ENCODE measurements around the gene CDSN.

Gene CDSN

DNA sequence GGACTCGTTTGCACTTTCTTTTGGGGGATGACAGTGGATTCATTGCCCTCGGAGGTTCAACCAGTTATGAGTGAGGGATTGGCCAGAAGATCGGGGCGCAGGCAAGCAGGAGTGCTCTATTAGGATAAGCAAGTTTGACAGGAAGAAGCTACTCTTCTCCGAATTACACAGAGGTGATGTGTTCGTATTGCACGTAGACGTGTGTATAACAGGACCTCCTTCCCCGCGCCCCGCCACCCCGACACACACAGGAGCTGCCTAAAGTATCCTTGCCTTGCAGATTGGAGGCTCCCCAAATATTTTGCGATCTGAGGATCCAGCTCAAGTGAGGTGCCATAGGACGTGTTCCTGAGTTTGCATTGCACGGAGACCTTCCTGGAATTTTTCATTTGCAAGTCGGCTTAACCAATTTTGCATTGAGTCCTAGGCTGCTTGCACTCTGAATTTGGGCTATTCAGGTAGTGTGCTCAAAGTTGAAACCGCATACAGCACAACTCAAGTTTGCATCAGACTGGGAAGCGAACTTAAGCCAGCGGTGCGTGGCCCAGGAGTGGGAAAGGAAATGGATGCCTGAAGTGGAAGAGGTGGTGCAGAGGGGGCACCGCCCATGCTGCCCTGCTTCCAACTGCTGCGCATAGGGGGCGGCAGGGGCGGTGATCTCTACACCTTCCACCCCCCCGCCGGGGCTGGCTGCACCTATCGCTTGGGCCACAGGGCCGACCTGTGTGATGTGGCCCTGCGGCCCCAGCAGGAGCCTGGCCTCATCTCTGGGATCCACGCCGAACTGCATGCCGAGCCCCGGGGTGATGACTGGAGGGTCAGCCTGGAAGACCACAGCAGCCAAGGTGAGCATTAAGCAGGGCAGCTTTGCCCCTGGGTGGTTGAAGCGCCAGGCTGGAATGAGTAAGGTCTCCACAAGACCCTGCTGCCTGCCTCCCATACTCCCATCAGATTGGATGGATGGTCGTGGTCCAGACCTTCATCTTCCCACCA, 38.9 kb upstream of the CDSN start:
- peak overlapping the region; percentile 81 to 87 for H3K4me3 ChIP-seq (ENCODE audit: low read length in 2 of 2)
- H3K9me3 ChIP-seq (ENCODE audit: control insufficient read depth in 2 of 2, low read length in 2 of 2): no peaks in the 10 kb centered on the region
- peaks cover 14 to 18% of the 10 kb centered on the region in 2 donors for H3K4me1 ChIP-seq (ENCODE audit: control insufficient read depth in 2 of 2, insufficient read depth in 2 of 2, low read length in 2 of 2)
- peak overlapping the region in 1 of 2 donors; percentile 65 for H3K27ac ChIP-seq (ENCODE audit: low read depth in 2 of 2, low read length in 2 of 2)
- no peaks in the 10 kb centered on the region for H3K27me3 ChIP-seq (ENCODE audit: control insufficient read depth in 2 of 2, insufficient read depth in 2 of 2, low read length in 2 of 2)
- peak overlapping the region; percentile 66 to 70 for H3K9ac ChIP-seq (ENCODE audit: low read depth in 1 of 2, low read length in 2 of 2)
- H3K36me3 ChIP-seq (ENCODE audit: control insufficient read depth in 2 of 2, insufficient read depth in 2 of 2, low read length in 2 of 2): peaks cover 7 to 8% of the 10 kb centered on the region in 2 donors

DNA sequence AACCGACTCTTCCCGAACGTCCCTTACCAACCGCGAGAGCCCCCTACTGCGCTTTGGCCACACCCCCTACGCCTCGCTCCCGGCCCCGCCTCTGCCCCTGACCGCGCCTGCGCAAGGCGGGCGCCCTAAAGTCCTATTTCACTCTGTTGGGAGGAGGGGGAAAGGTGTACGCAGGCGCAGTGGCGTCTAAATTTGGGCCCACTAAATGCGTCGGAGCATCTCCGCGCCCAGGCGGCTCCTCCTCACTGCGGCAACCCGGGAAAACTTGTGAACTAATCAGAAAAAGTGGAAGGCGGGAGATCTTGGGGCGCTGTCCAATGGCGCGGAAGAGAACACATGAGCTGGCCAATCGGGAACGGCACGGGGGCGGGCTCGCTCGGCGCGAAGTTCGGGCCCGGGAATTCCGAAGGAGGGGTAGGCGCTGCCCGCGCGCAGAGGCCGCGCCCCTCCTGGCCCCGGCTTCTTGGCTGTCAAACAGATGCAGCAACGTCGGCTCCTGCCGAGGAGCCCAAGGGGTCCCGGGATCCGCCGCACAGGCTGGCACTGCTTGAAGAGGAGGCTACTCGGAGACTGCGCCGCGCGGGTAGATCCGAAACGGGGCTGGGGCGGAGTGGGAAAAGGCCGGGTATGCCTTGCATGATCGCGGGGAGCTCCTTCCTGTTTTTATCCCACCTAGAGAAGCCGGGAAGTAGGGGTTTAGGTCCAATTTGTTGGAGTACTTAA, 38.1 kb upstream of the CDSN start, which contains the start of gene TCF19:
Gene TCF19 (plus strand): TSS at position 450 of the 723 bp plus-strand sequence. CDS start 881 bp downstream, outside the sequence.
- Histone ChIP-seq H3K9me3 (ENCODE audit: control insufficient read depth in 2 of 2, low read length in 2 of 2) (no peaks in the 10 kb centered on the region), H3K36me3 (ENCODE audit: control insufficient read depth in 2 of 2, insufficient read depth in 2 of 2, low read length in 2 of 2) (peaks cover 7 to 13% of the 10 kb centered on the region in 2 donors), H3K9ac (ENCODE audit: low read depth in 1 of 2, low read length in 2 of 2) (peak within 1 kb of the TSS; percentile 85 to 86), H3K4me1 (ENCODE audit: control insufficient read depth in 2 of 2, insufficient read depth in 2 of 2, low read length in 2 of 2) (peaks cover 14 to 18% of the 10 kb centered on the region in 2 donors), H3K27me3 (ENCODE audit: control insufficient read depth in 2 of 2, insufficient read depth in 2 of 2, low read length in 2 of 2) (no peaks in the 10 kb centered on the region), H3K27ac (ENCODE audit: low read depth in 2 of 2, low read length in 2 of 2) (peak within 1 kb of the TSS; percentile 65 to 69), H3K4me3 (ENCODE audit: low read length in 2 of 2) (peak within 1 kb of the TSS; percentile 81 to 87)

DNA sequence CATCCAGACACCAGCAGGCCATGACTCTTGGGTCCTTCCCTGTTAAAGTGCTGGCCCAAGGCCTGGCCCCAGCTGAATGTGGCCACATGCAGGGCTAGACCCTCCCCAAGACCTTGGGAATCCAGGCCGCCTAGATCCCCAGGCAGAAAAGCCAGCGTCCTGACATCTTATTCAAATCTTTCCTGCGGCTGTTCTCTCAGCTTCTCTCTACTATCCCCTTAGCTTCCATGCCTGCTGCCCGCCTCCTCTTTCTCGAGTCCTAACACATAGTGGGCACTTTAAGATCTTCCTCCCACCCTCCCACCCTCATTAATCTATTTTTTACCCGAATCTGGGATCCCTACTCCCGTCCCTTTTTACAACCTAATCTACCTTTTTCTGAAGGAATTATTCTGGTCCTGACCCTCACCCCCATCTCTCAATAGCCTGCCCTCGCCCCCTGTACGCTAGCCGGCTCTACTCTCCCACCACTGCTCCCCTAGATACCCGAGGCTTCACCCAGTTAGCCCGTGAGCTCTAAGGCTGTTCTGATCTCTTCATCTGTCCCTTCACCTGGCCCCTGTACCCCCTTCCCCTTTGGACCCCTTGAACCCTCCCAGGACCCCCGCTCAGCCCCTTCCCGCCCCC, 37.4 kb upstream of the CDSN start, which contains the start of gene CCHCR1:
Gene CCHCR1 (minus strand): TSS at position 290 of the 627 bp plus-strand sequence. CDS start 202 bp downstream, at position 88.
- H3K36me3 ChIP-seq (ENCODE audit: control insufficient read depth in 2 of 2, insufficient read depth in 2 of 2, low read length in 2 of 2): peaks cover 5 to 11% of the 10 kb centered on the region in 2 donors
- no peaks in the 10 kb centered on the region for H3K27me3 ChIP-seq (ENCODE audit: control insufficient read depth in 2 of 2, insufficient read depth in 2 of 2, low read length in 2 of 2)
- peak within 1 kb of the TSS; percentile 81 to 87 for H3K4me3 ChIP-seq (ENCODE audit: low read length in 2 of 2)
- H3K9me3 ChIP-seq (ENCODE audit: control insufficient read depth in 2 of 2, low read length in 2 of 2): no peaks in the 10 kb centered on the region
- H3K9ac ChIP-seq (ENCODE audit: low read depth in 1 of 2, low read length in 2 of 2): peak within 1 kb of the TSS; percentile 85 to 86
- peaks cover 14 to 18% of the 10 kb centered on the region in 2 donors for H3K4me1 ChIP-seq (ENCODE audit: control insufficient read depth in 2 of 2, insufficient read depth in 2 of 2, low read length in 2 of 2)
- H3K27ac ChIP-seq (ENCODE audit: low read depth in 2 of 2, low read length in 2 of 2): peak within 1 kb of the TSS; percentile 65 to 69

DNA sequence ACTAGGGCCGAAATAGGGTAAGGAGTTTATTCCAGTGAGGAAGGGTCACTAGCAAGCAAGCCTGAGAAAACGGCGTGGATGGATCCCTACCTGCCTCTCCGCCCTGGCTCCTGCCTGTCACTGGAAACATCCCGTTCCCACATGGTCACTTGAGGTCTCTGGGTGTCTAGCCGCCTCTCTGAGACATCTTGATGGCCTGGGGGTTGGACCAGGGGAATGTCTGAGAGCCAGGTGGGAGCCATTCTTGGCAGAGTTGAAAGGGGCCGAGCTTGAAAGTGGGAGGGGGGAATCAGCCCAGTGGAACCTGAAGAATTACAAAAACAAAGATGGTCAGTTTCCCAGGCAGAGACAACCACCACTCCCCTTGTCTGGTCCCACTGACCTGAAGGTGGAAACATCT, 36.4 kb upstream of the CDSN start:
- Histone ChIP-seq H3K4me1 (ENCODE audit: control insufficient read depth in 2 of 2, insufficient read depth in 2 of 2, low read length in 2 of 2) (peaks cover 14 to 18% of the 10 kb centered on the region in 2 donors), H3K9ac (ENCODE audit: low read depth in 1 of 2, low read length in 2 of 2) (no peak overlapping the region), H3K27ac (ENCODE audit: low read depth in 2 of 2, low read length in 2 of 2) (no peak overlapping the region), H3K36me3 (ENCODE audit: control insufficient read depth in 2 of 2, insufficient read depth in 2 of 2, low read length in 2 of 2) (peaks cover 3 to 10% of the 10 kb centered on the region in 2 donors), H3K27me3 (ENCODE audit: control insufficient read depth in 2 of 2, insufficient read depth in 2 of 2, low read length in 2 of 2) (no peaks in the 10 kb centered on the region), H3K9me3 (ENCODE audit: control insufficient read depth in 2 of 2, low read length in 2 of 2) (no peaks in the 10 kb centered on the region), H3K4me3 (ENCODE audit: low read length in 2 of 2) (no peak overlapping the region)

DNA sequence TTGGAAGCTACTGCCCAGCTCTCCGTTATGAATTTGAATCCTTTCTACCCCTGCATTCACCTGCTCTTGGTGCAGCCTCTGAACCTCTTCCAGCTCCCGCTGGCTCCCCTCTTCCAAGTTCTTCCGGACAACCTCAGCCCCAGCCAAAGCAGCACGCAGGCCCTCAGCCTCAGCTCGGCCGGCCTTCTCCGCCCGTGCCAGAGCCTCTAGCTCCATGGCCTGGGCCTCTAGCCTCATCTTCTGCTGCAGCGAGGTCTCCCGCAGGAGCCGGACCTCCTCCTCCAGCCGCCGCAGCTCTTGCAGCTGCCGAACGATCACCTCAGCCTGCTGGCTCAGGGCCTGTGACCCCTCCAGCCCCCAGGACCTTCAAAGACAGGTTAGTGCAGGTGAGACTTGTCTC, 34.2 kb upstream of the CDSN start:
- Histone ChIP-seq H3K27me3 (ENCODE audit: control insufficient read depth in 2 of 2, insufficient read depth in 2 of 2, low read length in 2 of 2) (no peaks in the 10 kb centered on the region), H3K9ac (ENCODE audit: low read depth in 1 of 2, low read length in 2 of 2) (no peak overlapping the region), H3K4me3 (ENCODE audit: low read length in 2 of 2) (no peak overlapping the region), H3K36me3 (ENCODE audit: control insufficient read depth in 2 of 2, insufficient read depth in 2 of 2, low read length in 2 of 2) (peaks cover 13 to 17% of the 10 kb centered on the region in 2 donors), H3K27ac (ENCODE audit: low read depth in 2 of 2, low read length in 2 of 2) (no peak overlapping the region), H3K9me3 (ENCODE audit: control insufficient read depth in 2 of 2, low read length in 2 of 2) (no peaks in the 10 kb centered on the region), H3K4me1 (ENCODE audit: control insufficient read depth in 2 of 2, insufficient read depth in 2 of 2, low read length in 2 of 2) (peaks cover 12 to 14% of the 10 kb centered on the region in 2 donors)

DNA sequence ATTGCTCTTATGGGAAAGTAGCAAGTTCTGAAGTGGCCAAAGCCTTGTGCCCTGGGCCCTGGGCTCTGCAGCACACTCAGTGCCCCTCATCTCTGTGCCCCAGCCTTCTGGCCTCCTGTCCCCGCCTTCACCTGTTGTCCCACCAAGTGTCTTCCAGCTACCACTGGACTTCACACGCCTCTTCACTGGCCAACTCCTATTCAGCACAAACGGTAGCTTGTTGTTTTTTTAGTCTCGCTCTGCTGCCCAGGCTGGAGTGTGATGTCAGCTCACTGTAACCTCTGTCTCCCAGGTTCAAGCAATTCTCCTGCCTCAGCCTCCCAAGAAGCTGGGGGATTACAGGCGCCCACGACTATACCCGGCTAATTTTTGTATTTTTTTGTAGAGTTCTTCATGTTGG, 32.5 kb upstream of the CDSN start:
- H3K4me3 ChIP-seq (ENCODE audit: low read length in 2 of 2): no peak overlapping the region
- H3K9ac ChIP-seq (ENCODE audit: low read depth in 1 of 2, low read length in 2 of 2): no peak overlapping the region
- H3K4me1 ChIP-seq (ENCODE audit: control insufficient read depth in 2 of 2, insufficient read depth in 2 of 2, low read length in 2 of 2): peaks cover 2 to 6% of the 10 kb centered on the region in 2 donors
- no peak overlapping the region for H3K27ac ChIP-seq (ENCODE audit: low read depth in 2 of 2, low read length in 2 of 2)
- peaks cover 13 to 24% of the 10 kb centered on the region in 2 donors for H3K36me3 ChIP-seq (ENCODE audit: control insufficient read depth in 2 of 2, insufficient read depth in 2 of 2, low read length in 2 of 2)
- no peaks in the 10 kb centered on the region for H3K9me3 ChIP-seq (ENCODE audit: control insufficient read depth in 2 of 2, low read length in 2 of 2)
- H3K27me3 ChIP-seq (ENCODE audit: control insufficient read depth in 2 of 2, insufficient read depth in 2 of 2, low read length in 2 of 2): no peaks in the 10 kb centered on the region

DNA sequence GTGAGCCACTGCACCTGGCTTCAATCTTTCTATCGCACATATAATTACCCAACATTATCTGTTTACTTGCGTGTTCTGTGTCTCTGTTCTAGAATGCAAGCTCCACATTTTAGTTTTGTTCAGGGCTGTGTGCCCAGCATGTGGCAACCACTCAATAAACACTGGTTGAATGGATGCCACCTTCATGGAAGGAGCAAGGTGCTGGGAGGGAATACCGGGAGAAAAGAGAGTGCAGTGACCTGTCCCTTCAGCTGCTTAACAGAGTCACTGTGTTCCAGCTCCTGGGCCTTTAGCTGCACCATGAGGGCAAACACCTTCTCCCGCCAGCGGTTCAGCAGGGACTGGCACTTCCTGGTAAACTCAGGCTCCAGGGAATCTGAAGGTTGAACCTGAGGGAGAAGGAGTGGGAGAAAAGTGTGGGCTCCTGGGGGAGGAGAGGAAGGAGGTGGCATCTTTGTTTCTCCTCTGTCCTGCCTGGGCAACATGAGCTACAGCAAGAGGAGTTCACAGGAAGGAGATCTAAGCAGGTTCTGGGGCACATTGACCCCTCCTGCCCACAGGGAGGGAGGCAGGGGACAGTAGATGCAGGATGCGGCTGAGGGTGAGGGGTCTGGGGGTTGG, 29.7 kb upstream of the CDSN start:
- Histone ChIP-seq H3K4me3 (ENCODE audit: low read length in 2 of 2) (no peak overlapping the region), H3K9ac (ENCODE audit: low read depth in 1 of 2, low read length in 2 of 2) (no peak overlapping the region), H3K36me3 (ENCODE audit: control insufficient read depth in 2 of 2, insufficient read depth in 2 of 2, low read length in 2 of 2) (peaks cover 10 to 24% of the 10 kb centered on the region in 2 donors), H3K27ac (ENCODE audit: low read depth in 2 of 2, low read length in 2 of 2) (no peak overlapping the region), H3K9me3 (ENCODE audit: control insufficient read depth in 2 of 2, low read length in 2 of 2) (no peaks in the 10 kb centered on the region), H3K27me3 (ENCODE audit: control insufficient read depth in 2 of 2, insufficient read depth in 2 of 2, low read length in 2 of 2) (no peaks in the 10 kb centered on the region), H3K4me1 (ENCODE audit: control insufficient read depth in 2 of 2, insufficient read depth in 2 of 2, low read length in 2 of 2) (peaks cover 6 to 8% of the 10 kb centered on the region in 2 donors)

DNA sequence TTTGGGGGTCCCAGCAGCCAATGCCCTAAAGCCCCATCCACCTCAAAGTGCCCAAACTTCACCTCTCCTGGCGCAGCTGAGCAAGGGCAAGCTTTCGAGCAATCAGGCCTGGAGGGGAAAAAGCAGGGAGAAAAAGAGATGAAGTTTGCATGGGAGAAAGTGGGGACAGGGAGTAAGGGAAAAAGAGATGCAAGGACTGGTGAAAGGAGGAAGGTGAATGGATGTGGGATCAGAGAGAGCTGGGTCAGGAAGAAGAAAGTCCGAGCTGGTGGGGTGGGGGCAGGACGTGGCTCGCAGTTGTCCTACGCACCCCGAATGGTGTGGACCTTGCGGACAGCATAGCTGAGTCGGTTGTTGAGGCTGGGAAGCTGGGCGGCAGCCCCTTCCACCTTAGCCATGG, 25.1 kb upstream of the CDSN start:
- Histone ChIP-seq H3K27me3 (ENCODE audit: control insufficient read depth in 2 of 2, insufficient read depth in 2 of 2, low read length in 2 of 2) (no peaks in the 10 kb centered on the region), H3K9ac (ENCODE audit: low read depth in 1 of 2, low read length in 2 of 2) (peak overlapping the region in 1 of 2 donors; percentile 52), H3K4me1 (ENCODE audit: control insufficient read depth in 2 of 2, insufficient read depth in 2 of 2, low read length in 2 of 2) (peaks cover 14 to 34% of the 10 kb centered on the region in 2 donors), H3K27ac (ENCODE audit: low read depth in 2 of 2, low read length in 2 of 2) (peak overlapping the region; percentile 87 to 94), H3K9me3 (ENCODE audit: control insufficient read depth in 2 of 2, low read length in 2 of 2) (no peaks in the 10 kb centered on the region), H3K4me3 (ENCODE audit: low read length in 2 of 2) (peak overlapping the region; percentile 15 to 31), H3K36me3 (ENCODE audit: control insufficient read depth in 2 of 2, insufficient read depth in 2 of 2, low read length in 2 of 2) (peaks cover 11 to 20% of the 10 kb centered on the region in 2 donors)

DNA sequence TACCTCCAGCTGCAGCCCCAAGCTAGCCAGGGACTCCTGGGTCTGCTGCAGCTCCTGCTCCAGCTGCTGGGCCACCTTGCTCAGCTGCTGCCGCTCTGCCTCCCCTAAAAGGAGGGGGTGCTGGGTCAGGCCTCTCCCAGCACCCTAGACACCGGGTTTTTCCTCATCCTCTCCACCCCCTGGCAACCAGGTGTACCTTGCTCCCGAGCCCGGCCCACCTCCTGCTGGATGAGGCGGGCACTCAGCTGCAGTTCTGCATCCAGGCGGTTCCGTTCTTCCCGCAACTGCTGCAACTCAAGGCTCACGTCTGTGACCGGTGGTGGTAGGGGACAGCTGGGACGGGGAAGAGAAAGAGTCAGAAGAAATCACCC, 24.7 kb upstream of the CDSN start:
- Histone ChIP-seq H3K27ac (ENCODE audit: low read depth in 2 of 2, low read length in 2 of 2) (peak overlapping the region; percentile 87 to 94), H3K36me3 (ENCODE audit: control insufficient read depth in 2 of 2, insufficient read depth in 2 of 2, low read length in 2 of 2) (peaks cover 8 to 17% of the 10 kb centered on the region in 2 donors), H3K4me3 (ENCODE audit: low read length in 2 of 2) (peak overlapping the region; percentile 15 to 44), H3K4me1 (ENCODE audit: control insufficient read depth in 2 of 2, insufficient read depth in 2 of 2, low read length in 2 of 2) (peaks cover 14 to 34% of the 10 kb centered on the region in 2 donors), H3K27me3 (ENCODE audit: control insufficient read depth in 2 of 2, insufficient read depth in 2 of 2, low read length in 2 of 2) (no peaks in the 10 kb centered on the region), H3K9ac (ENCODE audit: low read depth in 1 of 2, low read length in 2 of 2) (peak overlapping the region; percentile 52), H3K9me3 (ENCODE audit: control insufficient read depth in 2 of 2, low read length in 2 of 2) (no peaks in the 10 kb centered on the region)
